RPMI7951 (cell line): ENCODE measurements around the gene CDH13. TPM values are rescaled to one million over a fixed set of nuclear protein-coding genes. Genes with fewer than 3 reads are reported as not detected.

Experiments used
- DNase-seq: peaks from one replicate; pipeline ENCODE4 v3.0.0-alpha.2; 2012; ENCODE audit warnings: low read depth
- total RNA-seq: library from RNA; depleted of rRNA; stranded (reverse); fragments of >200 nt; shearing (Covaris generic); gene quantifications from 2 replicates; pipeline ENCODE4 v1.2.3, GENCODE V29; 2014

The CDH13 gene
- total RNA-seq, 1 experiment from 2014 or later = 65.6 TPM

DNA sequence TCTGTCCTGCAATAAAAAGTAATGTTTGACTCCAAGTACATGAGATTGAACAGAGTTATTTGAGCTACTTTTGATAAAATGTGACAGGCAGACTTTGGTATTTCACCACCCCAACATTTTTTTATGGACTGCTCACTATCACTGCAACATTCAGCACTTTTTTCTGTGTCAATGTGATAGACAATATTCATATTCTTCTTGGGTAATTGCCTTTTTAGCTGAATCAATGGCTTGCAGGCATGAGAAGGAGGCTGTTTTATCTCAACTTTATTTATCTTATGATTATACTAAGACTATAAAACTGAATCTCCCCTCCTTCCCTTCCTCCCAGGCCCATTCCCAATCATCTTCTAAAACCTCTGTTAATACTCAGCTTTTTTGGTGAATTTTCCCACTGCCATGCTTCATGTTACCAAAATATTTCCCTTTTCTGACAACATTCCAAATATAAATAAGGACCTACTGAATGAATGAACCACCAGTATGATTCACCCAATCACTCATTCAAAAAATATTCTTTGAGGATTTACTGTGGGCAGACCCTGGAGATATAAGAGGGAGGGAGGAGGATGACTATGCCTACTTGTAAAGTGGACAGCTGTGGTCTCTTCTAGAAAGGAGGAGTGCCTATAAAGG lies 67.6 kb downstream of the CDH13 start:
- DNase-seq = peak; percentile 90

DNA sequence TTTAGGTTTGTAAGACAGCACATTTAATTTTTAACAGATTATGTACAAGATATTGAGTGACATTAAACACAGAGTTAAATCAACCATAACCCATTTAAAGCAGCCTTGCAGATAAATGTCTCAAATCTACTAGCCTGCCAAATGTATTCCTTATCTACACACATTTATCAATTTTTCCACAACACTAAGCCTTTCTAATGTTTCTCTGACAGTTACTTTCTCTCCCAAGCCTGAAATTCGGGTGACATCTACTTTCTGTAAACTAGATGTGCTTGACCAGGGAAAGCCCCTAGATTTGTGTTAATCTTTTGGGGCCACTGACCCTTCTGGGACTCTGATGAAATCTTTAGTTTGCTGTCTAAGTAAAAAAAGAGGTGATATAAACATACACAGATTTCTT lies 69.0 kb downstream of the CDH13 start:
- DNase-seq = no peak

DNA sequence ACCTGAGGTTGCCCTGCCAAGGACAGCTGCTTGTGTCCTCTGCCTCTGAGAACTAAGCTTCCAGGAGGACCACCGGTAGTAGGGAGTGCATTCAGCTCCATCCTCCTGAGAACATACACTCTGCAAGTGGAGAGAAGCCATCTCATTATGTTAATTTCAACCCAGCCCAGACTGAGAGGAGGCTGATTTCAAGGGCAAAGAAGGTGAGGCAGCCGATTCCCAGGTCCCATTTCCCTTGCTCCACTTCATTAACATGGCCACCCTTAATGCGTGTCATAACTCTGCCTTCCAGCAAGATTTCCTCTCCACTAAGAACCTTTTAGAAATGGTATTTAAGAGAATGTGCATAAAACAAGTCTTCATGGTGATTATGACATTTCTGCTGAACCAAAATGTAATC lies 72.5 kb downstream of the CDH13 start:
- no peak for DNase-seq

DNA sequence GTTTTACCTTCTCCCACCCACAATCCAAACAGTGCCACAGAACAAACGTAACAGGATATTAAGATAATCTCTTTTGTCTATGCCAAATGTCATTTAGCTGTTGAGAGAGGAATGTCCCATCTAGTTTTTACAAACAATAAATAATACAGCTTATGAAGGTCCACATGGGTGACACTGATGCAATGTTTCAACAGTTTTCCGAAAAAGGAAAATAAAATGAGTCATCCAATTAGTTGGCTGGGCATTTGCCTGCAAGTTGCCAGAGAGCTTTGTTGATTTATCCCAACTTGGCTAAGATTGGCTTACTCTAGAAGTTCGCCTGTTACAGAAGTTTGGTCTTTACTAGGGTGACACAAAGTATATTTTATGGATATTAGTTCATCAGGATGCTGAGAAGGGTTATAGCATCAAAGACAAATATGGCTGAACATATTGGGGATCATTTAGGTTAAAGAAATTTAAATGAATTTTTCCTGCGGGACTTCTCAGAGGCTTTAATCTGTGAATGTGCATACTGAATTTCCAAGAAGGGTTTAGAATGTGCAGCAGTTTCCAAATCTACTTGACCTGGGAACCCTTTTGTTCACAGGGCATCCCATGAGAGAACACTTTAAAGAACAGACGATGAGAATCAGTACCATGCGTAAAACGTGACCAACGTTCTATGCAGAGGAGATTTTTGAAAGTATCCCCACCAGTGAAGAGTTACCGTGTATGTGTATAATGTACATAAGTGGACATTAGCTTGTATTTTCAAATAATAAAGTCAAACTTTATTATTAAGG lies 73.1 kb downstream of the CDH13 start:
- DNase-seq = peak; percentile 87

DNA sequence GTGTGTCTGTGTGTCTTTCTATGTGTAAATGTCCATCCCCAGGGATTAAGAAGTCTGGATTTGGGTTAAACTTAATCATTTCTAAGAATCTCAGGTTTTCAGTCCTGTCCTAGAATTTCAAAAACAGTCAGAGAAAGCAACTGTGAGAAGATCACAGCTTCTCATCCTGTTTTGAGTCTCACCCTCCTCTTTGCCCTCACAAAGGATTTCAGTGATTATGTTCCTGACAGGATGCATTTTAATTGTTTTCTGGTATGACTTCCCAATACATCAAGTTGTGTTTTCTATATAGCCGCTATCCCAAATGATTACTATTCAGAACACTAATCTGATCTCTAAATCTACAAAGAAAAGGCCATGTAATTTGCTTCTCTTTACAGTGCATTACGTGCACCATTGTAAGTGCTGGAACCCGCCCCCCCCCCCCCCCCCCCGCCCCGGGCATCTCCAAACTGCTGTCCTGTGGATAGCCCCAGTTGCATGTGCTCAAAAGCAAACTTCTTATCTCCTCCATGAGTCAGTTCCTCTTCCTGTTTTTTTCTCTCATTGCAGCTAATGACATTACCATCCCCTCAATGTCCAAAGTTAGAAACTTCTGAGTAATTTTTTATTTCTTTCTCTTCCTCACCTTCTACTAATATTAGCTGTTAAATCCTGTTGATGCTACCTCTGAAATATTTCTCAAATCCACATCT lies 73.9 kb downstream of the CDH13 start:
- peak; percentile 87 for DNase-seq

DNA sequence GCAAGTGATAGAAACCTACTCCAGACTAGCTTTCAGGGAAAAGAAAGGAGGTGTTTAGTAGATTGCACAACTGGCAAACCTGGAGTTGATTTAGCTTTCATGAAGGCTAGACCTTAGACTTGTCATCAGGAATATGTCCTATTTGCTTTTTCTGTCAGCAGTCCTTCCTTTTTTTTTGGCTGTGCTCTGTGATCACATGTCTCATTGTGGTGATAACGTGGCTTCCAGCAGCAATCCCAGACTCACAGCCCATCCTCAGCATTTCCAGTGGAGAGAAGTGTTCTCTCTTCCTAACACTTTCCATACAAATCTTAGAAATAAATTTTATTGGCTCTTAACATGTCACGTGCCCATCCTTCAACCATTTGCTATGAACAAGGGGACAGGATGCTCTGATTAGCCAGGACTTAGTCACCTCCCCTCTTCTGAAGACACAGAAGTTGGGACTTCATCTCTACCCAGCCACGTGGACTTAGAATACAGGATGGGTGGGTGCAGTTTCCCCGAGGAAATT lies 74.7 kb downstream of the CDH13 start:
- peak; percentile 66 for DNase-seq

DNA sequence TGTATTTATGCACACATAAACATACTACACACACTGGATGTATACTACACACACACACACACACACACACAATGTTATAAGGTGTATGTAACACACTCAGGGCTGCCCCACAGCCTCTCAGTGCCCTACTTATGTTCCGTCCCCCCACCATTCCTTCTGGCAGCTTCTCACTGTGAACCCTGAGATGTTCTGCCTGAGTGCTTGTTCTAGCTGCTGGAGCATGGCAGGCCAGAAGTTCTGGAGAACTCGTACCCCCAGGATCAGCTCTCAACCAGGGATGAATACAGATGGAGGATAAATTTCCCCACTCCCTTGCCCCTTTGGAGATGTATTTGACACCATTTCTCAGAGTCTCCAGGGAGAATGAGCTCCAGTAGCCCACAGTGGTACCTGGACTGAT lies 76.4 kb downstream of the CDH13 start:
- DNase-seq = no peak

DNA sequence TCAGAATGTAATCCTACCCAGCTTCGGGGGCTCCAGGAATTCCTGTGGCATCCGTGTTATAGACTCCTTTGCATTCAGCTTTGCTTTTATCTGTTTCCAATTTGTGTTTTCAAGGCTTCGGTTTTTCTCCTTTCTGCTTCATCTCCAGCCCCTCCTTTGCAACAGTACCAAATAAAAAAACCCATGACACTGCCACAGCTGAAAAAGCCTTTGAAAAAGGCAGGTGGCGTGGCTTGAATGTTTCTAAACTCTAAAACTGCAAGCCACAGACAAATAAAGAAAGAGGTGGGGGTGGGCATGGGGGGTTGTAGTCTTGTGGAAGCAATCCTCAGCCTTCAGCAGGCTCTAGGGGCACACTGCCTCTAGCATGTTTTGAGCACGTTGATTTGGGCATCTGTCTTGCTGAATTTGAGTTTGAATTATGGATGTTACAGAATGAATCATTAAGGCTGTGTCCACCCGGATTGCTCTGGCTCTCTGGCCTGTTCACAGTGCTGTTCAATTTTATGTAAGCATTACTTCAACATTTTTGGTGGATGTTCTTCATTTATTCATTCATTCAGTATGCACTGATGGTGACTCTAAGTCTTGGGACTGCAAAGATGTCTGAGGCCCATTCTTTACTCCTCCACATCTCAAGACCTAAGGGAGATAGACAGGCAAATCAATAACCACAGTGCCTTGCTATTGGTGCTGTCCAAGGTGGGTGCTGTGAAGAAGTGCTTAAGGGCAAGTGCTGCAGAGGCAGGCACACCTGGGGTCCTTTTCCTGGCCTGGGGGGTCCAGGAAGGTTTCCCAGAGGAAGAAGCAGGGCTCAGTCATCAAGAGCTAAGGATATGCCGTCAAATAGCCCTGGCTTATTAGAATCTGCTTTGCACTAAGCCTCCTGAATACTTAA lies 77.4 kb downstream of the CDH13 start:
- no peak for DNase-seq

DNA sequence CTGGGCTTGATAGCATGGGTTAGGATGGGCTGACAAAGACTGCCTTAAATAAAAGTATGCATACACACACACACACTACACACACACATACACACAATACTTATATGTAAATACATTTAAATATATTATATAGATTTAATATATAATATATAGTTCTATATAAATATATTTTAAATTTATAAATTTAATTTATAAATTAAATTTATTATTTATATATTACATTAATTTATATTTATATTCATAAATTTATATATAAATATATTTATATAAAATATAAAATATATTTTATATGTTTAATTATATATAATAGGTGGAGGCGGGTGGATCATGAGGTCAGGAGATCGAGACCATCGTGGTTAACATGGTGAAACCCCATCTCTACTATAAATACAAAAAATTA lies 83.2 kb downstream of the CDH13 start:
- DNase-seq = no peak

DNA sequence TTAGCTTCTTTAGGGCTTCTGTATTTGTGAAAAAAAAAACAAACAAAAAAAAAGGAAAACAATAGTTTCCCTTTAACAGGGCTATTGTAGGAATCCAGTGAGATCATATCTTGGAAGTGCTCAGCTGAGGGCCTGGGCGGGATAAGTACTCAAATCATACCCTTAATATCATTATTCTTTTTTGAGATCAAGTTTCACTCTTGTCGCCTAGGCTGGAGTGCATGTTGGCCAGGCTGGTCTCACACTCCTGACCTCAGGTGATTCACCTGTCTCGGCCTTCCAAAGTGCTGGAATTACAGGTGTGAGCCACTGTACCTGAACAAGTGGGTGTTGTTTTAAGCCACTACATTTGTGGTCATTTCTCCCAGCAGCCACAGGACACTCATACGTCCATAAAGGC lies 87.0 kb downstream of the CDH13 start:
- no peak for DNase-seq

DNA sequence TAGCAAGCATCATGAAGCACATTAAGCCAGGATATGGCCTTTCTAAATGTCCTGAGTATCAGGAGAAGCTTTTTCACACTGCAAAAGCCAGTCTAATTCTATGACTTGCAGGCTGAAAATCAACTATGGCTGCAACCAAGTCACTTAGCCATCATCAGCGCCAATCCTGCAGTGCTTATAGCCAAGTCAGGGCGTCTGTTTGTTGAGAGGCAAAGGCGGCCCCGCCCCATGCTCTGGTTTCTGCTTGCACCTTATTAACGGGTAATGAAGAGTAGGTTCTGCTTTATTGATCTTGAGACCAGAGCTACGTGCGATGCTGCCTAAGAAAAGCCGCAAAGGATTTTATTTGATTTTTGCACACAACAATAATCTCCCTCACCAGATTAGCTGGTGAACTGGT lies 88.4 kb downstream of the CDH13 start:
- DNase-seq = no peak

DNA sequence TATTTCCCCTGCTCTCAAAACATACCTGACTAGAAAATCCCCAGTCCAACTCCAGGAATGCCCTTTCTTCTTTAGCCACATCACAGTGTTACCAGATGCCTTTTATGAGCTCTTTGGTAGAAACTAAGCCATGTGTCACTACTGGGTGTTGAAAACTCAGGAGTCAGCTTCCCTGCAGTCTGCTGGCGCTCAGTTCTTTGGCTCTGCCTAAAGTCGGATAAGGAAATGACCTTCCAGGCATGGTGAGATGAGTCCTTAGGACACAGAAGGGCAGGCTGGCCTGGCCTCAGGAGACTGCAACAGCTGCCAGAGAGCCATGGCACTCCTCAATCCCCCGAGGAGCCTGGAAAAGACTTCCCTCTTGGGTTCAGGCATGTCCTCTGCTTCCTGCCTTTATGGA lies 89.1 kb downstream of the CDH13 start:
- DNase-seq = peak; percentile 63

DNA sequence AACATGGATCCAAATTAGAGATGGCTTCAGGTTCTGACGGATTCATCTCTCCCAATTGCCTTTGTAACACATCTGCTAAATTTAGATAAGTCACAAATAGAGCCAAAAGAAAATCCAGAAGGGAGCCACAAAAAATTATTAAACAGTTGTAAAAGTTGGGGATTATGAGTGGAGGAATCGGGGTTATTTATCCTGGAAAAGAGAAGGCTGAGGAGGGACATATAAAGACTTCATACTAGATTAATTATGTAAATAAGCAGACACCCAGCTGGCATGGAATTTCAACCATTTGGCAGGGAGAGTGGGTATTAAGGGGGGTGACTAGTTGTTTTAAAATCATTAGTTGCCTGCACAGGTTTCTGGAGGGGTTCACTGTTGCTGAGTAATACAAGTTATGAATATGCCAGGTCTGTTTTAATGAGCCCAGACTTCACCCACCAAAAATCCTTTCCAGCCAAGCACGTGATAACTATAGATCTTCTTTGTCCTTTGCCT lies 89.6 kb downstream of the CDH13 start:
- no peak for DNase-seq

DNA sequence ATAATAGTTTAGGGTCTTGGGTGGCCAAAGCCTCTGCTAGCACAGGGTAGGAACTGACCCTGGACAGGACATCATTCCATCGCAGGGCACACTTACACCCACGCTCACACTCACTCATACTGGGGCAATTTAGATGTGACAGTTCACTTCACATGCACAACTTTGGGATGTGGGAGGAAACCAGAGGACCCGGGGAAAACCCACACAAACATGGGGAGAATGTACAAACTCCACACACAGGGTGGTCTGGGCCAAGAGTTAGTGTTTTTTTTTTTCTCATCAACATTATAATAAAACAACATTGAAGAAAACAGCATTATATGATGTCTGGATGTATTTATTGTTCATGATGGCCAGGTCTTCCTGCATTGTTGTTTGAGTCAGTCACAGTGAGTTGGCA lies 93.6 kb downstream of the CDH13 start:
- no peak for DNase-seq

DNA sequence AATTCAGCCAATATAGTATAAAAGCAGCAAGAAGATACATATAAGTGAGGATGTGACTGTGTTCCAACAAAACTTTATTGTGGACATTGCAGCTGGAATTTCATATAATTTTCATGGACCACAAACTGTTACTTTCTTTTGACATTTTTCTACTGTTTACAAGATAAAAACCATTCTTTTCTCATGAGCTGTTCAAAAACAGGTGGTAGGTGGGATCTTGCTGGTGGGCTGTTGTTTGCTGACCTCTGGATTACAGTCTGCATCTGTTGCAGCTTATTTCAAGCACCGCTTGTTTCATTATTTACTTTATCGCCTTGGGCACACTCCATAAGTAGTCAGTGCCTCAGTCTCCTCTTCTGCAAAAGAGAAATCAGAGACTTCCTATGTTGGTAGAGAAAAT lies 99.5 kb downstream of the CDH13 start:
- no peak for DNase-seq

DNA sequence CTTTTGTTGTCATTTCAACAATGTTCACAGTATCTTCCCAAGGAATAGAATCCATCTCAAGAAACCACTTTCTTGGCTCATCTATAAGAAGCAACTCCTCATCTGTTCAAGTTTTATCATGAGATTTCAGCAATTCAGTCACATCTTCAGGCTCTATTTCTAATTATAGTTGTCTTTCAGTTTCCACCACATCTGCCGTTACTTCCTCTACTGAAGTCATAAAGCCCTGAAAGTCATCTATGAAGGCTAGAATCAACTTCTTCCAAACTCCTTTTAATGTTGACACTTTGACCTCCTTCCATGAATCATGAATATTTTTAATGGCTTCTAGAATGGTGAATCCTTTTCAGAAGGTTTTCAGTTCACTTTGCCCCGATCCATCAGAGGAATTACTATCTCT lies 102.1 kb downstream of the CDH13 start:
- no peak for DNase-seq

DNA sequence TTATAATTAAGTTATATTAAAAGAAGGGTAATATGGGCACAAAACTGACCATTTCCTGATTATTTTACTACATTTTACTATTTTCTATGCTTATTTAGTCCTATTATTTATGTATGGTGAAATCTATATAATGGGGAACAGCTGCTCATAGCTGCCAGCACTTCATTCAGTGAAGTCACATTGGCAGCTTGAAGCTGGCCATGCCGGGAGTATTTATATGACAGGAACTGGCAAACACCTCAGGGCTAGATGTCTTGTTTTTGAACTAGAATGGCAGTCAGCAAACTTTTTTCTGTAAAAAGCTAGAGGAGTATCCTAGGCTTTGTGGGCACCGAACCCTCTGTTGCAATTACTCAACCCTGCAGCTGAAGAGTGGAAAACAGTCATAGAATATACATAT lies 104.1 kb downstream of the CDH13 start:
- DNase-seq = peak; percentile 56

DNA sequence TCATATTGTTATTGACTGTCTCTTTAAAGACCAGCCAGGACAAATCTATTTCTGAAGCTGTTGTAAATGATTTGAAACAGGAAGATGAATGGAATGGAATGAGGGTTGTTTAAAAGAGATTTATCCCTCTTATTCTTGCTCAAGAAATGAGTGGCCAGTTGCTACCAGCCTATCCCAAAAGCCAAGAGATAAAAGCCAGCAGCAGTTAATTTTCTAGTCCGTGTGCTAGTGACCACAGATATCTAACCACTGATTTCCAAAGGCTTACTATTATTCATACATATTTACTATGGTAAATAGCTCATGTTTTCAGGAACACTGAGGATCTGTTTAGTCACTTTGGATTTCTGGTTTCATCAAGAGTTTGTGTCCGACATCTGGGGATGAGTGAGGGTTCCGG lies 105.7 kb downstream of the CDH13 start:
- DNase-seq = no peak

DNA sequence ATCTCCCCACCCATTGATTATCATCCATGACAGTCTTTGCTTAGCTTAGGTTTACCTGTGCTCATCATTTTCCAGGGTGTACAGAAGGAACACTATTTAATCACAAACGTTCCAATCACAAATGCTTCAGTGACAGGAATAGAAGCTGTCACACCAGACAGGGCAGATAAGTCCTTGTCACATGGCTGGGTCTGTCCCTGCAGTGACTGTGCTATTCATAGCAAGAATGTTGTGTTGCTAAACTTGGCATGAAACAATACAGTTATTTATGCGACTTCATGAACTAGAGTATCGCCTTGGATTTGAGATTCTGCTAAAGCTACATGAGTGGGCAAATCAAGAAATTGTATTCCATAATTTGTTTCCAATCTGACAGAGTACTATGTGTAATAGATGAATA lies 108.4 kb downstream of the CDH13 start:
- no peak for DNase-seq

DNA sequence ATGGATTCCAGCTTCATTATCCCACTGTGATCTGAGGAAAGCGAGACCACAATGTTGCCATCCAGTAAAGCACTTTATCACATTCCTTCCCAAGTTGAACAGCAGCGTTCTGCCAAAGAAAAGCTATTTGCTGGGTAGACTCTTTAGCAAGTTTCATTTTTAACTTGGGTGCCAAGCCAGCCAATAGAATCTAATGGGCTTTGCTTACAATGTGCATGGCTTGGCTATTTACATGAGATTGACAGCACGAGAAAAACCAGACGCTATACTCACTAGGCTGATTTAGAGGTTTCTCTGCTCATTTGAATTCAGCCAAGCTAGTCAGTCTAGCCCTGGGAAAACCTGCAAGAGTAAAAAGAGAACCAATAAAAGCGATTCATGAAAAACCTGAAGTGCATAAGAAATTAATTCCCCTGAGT lies 108.9 kb downstream of the CDH13 start:
- peak; percentile 58 for DNase-seq

DNA sequence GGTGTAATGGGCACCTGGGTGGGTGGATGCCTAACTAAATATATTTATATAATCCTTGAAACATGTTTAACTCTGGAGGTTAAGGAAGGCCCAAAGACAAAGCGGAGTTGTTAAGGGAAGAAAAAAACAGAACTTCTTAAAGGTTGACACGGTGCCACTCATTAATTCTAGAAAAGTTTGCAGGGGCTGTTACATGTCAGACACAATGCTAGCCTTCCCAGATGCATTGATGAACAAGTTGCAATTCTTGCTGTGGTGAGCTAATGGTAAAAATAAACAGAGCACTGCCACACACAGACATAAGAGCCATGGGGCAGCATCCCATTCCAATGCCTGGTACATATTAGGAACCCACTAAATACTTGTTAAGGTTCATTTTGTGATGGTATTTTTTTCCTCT lies 109.5 kb downstream of the CDH13 start:
- DNase-seq = no peak

DNA sequence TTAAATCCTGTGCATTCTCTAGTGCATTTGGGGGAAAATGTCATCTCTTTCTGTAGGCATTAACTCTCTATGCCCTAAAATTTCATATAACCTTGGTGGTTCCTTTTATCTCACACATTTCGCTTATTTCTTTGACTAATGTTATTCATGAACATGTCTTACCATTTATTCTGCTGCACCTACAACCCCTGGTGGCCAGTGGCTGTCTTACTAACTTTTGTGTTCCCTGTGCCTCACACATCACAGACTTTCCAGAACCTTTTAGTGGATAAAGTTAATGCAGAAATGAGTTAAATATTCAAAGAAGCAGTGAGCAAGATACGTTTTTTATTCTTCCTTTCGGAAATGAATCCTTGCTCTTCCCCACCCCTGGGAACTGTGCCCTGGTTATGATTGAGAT lies 111.9 kb downstream of the CDH13 start:
- no peak for DNase-seq
